IMR-90 (cell line): ENCODE data around the gene SLC25A46.

Source experiments
- CEBPB ChIP-seq: IDR thresholded peaks from 2 replicates; pipeline ENCODE4 v1.6.1; 2012; ENCODE audit warnings: low read depth, low read length, improper control_type of control experiment
- CHD1 ChIP-seq: IDR thresholded peaks from 2 replicates; pipeline ENCODE4 v1.6.1; 2012; ENCODE audit warnings: low read depth, low read length, improper control_type of control experiment
- MAFK ChIP-seq: IDR thresholded peaks from 2 replicates; pipeline ENCODE4 v1.6.1; 2012; ENCODE audit warnings: low read depth, low read length, improper control_type of control experiment
- MAZ ChIP-seq: IDR thresholded peaks from 2 replicates; pipeline ENCODE4 v1.6.1; 2012; ENCODE audit warnings: low read depth, mild to moderate bottlenecking, low read length, improper control_type of control experiment, moderate library complexity, borderline replicate concordance
- MXI1 ChIP-seq: IDR thresholded peaks from 2 replicates; pipeline ENCODE4 v1.6.1; 2012; ENCODE audit warnings: low read depth, mild to moderate bottlenecking, low read length, moderate library complexity, borderline replicate concordance
- POLR2A ChIP-seq: IDR thresholded peaks from 2 replicates; pipeline ENCODE4 v1.6.1; 2012; ENCODE audit warnings: mild to moderate bottlenecking, low read depth, low read length
- RAD21 ChIP-seq: IDR thresholded peaks from 2 replicates; pipeline ENCODE4 v1.6.1; 2012; ENCODE audit warnings: low read length, improper control_type of control experiment
- RCOR1 ChIP-seq: IDR thresholded peaks from 2 replicates; pipeline ENCODE4 v1.6.1; 2012; ENCODE audit warnings: mild to moderate bottlenecking, low read length, improper control_type of control experiment; ENCODE audit not compliant: insufficient replicate concordance
- TF ChIP-seq, protein P1 (sequence below): conservative IDR thresholded peaks from 2 replicates; pipeline ENCODE4 v1.5.1; 2012; ENCODE audit warnings: mild to moderate bottlenecking, low read depth, low read length, improper control_type of control experiment
- TF ChIP-seq, protein P2 (sequence below): fragments of 150-350 bp; IDR thresholded peaks from 2 replicates; pipeline ENCODE4 v1.6.1; 2017; ENCODE audit warnings: mild to moderate bottlenecking, antibody characterized with exemption, low read length, low read depth

DNA sequence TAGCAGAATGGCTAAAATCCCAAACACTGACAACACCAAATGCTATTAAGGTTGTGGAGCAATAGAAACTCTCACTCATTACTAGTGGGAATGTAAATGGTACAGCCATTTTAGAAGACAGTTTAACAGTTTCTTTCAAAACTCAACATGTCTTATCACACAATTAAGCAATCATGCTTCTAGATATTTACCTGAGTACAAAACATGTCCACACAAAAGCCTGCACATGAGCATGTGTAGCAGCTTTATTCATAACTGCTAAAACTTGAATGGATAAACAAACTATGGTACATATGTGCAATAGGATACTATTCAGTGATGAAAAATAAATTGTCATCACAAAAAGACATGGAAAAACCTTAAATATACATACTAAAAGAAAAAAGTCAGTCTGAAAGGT, 31.5 kb downstream of the SLC25A46 start:
- TF ChIP-seq RAD21: no peak
- TF ChIP-seq, protein P1, sequence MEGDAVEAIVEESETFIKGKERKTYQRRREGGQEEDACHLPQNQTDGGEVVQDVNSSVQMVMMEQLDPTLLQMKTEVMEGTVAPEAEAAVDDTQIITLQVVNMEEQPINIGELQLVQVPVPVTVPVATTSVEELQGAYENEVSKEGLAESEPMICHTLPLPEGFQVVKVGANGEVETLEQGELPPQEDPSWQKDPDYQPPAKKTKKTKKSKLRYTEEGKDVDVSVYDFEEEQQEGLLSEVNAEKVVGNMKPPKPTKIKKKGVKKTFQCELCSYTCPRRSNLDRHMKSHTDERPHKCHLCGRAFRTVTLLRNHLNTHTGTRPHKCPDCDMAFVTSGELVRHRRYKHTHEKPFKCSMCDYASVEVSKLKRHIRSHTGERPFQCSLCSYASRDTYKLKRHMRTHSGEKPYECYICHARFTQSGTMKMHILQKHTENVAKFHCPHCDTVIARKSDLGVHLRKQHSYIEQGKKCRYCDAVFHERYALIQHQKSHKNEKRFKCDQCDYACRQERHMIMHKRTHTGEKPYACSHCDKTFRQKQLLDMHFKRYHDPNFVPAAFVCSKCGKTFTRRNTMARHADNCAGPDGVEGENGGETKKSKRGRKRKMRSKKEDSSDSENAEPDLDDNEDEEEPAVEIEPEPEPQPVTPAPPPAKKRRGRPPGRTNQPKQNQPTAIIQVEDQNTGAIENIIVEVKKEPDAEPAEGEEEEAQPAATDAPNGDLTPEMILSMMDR: no peak
- TF ChIP-seq RCOR1: no peak
- TF ChIP-seq POLR2A: no peak
- TF ChIP-seq MXI1: no peak
- no peak for TF ChIP-seq MAFK
- TF ChIP-seq CEBPB: no peak
- no peak for TF ChIP-seq MAZ
- no peak for TF ChIP-seq CHD1
- TF ChIP-seq, protein P2, sequence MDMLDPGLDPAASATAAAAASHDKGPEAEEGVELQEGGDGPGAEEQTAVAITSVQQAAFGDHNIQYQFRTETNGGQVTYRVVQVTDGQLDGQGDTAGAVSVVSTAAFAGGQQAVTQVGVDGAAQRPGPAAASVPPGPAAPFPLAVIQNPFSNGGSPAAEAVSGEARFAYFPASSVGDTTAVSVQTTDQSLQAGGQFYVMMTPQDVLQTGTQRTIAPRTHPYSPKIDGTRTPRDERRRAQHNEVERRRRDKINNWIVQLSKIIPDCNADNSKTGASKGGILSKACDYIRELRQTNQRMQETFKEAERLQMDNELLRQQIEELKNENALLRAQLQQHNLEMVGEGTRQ: no peak
